Calu3 (cell line): ENCODE data around the gene NSFL1C. TPM values are rescaled to one million over a fixed set of nuclear protein-coding genes. Genes with fewer than 3 reads are reported as not detected.

Experiments
- BruUV-seq: library from RNA; stranded (reverse); fragments of 400-500 nt; replicated peaks from 2 replicates; lab custom pipeline; 2021; lab: Mats Ljungman, UMichigan
- CTCF ChIA-PET: fragments of 300-600 bp; sonication (Branson Sonifier 250); formaldehyde crosslinking; loops from one replicate; lab custom pipeline; 2022; ENCODE audit warnings: antibody characterized with exemption; lab: Charles Lee
- DNase-seq: peaks from one replicate; pipeline ENCODE4 v3.0.0; 2022
- H3K27ac Mint-ChIP-seq: one replicate; pipeline ENCODE4 v1.8.0; 2022; ENCODE audit warnings: mixed read lengths; ENCODE audit not compliant: unreplicated experiment
- H3K27me3 Mint-ChIP-seq: one replicate; pipeline ENCODE4 v1.8.0; 2022; ENCODE audit warnings: mixed read lengths; ENCODE audit not compliant: unreplicated experiment
- H3K36me3 Mint-ChIP-seq: one replicate; pipeline ENCODE4 v1.8.0; 2022; ENCODE audit warnings: mild to moderate bottlenecking, moderate library complexity, mixed read lengths; ENCODE audit not compliant: insufficient read depth, unreplicated experiment
- H3K4me1 Mint-ChIP-seq: one replicate; pipeline ENCODE4 v1.8.0; 2022; ENCODE audit warnings: mild to moderate bottlenecking, low read depth, mixed read lengths; ENCODE audit not compliant: unreplicated experiment
- H3K4me3 Mint-ChIP-seq: one replicate; pipeline ENCODE4 v1.8.0; 2022; ENCODE audit warnings: mild to moderate bottlenecking, low read depth, moderate library complexity, mixed read lengths; ENCODE audit not compliant: unreplicated experiment
- H3K9me3 Mint-ChIP-seq: one replicate; pipeline ENCODE4 v1.8.0; 2022; ENCODE audit warnings: low read depth, mixed read lengths; ENCODE audit not compliant: unreplicated experiment
- CTCF ChIP-seq: fragments of 200-600 bp; IDR thresholded peaks from one replicate; pipeline ENCODE4 v1.8.0; 2022; ENCODE audit warnings: antibody characterized with exemption; ENCODE audit not compliant: unreplicated experiment
- intact Hi-C: fragments of 100-400 bp; cut with micrococcal nuclease; formaldehyde crosslinking; loops from one replicate; pipeline ENCODE4 v1.10.0; 2022; ENCODE audit not compliant: unreplicated experiment
- total RNA-seq: library from RNA; stranded (reverse); gene quantifications from 2 replicates; pipeline ENCODE4 v1.2.3, GENCODE V29; 2022

The NSFL1C gene
- total RNA-seq, 1 experiment from 2014 or later = 81.0 TPM

- BruUV-seq = no TSS peak
Observed at GRCh38 chr20:1423625-1424106, 43.0 kb downstream of the NSFL1C start.

GRCh38 chr20:1423206-1423605, 43.4 kb downstream of the NSFL1C start:
- no peaks in the 10 kb centered on the region for H3K36me3 Mint-ChIP-seq
- intact Hi-C loops = no loop called here
- no peak for TF ChIP-seq CTCF
- H3K27ac Mint-ChIP-seq = peak overlapping the region; percentile 34
- CTCF ChIA-PET = interaction anchor here (1.2 to 1.3 kb wide), 2 partner anchors 44 to 81 kb away, joined by 3 to 4 read pairs; partner anchors contain the start of gene NSFL1C
- peaks cover 15% of the 10 kb centered on the region for H3K4me1 Mint-ChIP-seq
- no peaks in the 10 kb centered on the region for H3K27me3 Mint-ChIP-seq
- H3K9me3 Mint-ChIP-seq = peaks cover 3% of the 10 kb centered on the region
- no peak overlapping the region for H3K4me3 Mint-ChIP-seq
- DNase-seq = no peak
- BruUV-seq = no TSS peak

More at GRCh38 chr20:1423625-1424106, 43.0 kb downstream of the NSFL1C start:
- Mint-ChIP-seq H3K27me3 (no peaks in the 10 kb centered on the region), H3K9me3 (peaks cover 3% of the 10 kb centered on the region), H3K27ac (peak overlapping the region; percentile 79), H3K4me1 (peaks cover 15% of the 10 kb centered on the region), H3K4me3 (no peak overlapping the region), H3K36me3 (no peaks in the 10 kb centered on the region)
- TF ChIP-seq CTCF = no peak
- CTCF ChIA-PET = interaction anchor here (1.0 to 1.2 kb wide), 2 partner anchors 43 to 80 kb away, joined by 4 read pairs; partner anchors contain the start of gene NSFL1C
- DNase-seq = peak; percentile 68
- intact Hi-C loops = no loop called here

GRCh38 chr20:1422753-1423152, 43.9 kb downstream of the NSFL1C start:
- Mint-ChIP-seq H3K4me1 (peaks cover 16% of the 10 kb centered on the region), H3K36me3 (no peaks in the 10 kb centered on the region), H3K4me3 (no peak overlapping the region), H3K27ac (peak overlapping the region; percentile 34), H3K27me3 (no peaks in the 10 kb centered on the region), H3K9me3 (peaks cover 3% of the 10 kb centered on the region)
- intact Hi-C loops = no loop called here
- no peak for DNase-seq
- CTCF ChIA-PET = interaction anchor here (1.3 kb wide), 1 partner anchor 81 kb away, joined by 3 read pairs; no protein-coding TSS in a partner anchor
- no TSS peak for BruUV-seq
- no peak for TF ChIP-seq CTCF

GRCh38 chr20:1420066-1420465, 46.6 kb downstream of the NSFL1C start:
- Mint-ChIP-seq H3K36me3 (no peaks in the 10 kb centered on the region), H3K27me3 (no peaks in the 10 kb centered on the region), H3K9me3 (peaks cover 3% of the 10 kb centered on the region), H3K4me3 (no peak overlapping the region), H3K4me1 (peaks cover 40% of the 10 kb centered on the region), H3K27ac (no peak overlapping the region)
- BruUV-seq = no TSS peak
- CTCF ChIA-PET = no interaction called here
- DNase-seq = no peak
- intact Hi-C loops = no loop called here
- no peak for TF ChIP-seq CTCF
